HepG2 (cell line): ENCODE results near the gene PPP2R5C. TPM values are rescaled to one million over a fixed set of nuclear protein-coding genes. Genes with fewer than 3 reads are reported as not detected.
A peak's percentile ranks its signal among the peaks of the same experiment; 100 is the strongest.

Experiments
- CEBPB ChIP-seq: IDR thresholded peaks from 2 replicates; pipeline ENCODE4 v1.6.1; 2011; ENCODE audit warnings: low read depth, low read length, improper control_type of control experiment, borderline replicate concordance
- FOXA1 ChIP-seq, 2 experiments: fragments of 450-650 bp in 1 of 2; sonication (generic) in 1 of 2; formaldehyde crosslinking in 1 of 2; IDR thresholded peaks; 2 replicates each; pipeline versions ENCODE4 v1.4.0 to v1.6.1; 2016 to 2020; ENCODE audit warnings: missing genetic modification reagents in 1 of 2
- FOXK1 ChIP-seq: sonication (generic); formaldehyde crosslinking; IDR thresholded peaks from 2 replicates; pipeline ENCODE4 v1.4.0; 2020; ENCODE audit warnings: low read depth, missing genetic modification reagents, borderline replicate concordance
- FOXO1 ChIP-seq: sonication (generic); formaldehyde crosslinking; IDR thresholded peaks from 2 replicates; pipeline ENCODE4 v1.4.0; 2020; ENCODE audit warnings: missing genetic modification reagents
- IRF2 ChIP-seq: IDR thresholded peaks from 2 replicates; pipeline ENCODE4 v1.6.1; 2018; ENCODE audit warnings: missing genetic modification reagents, missing compliant biosample characterization
- KLF15 ChIP-seq: sonication (generic); formaldehyde crosslinking; IDR thresholded peaks from 2 replicates; pipeline ENCODE4 v1.8.1; 2023; ENCODE audit warnings: borderline replicate concordance, mild to moderate bottlenecking, inconsistent platforms, missing genetic modification reagents, mixed read lengths
- MED1 ChIP-seq: sonication (generic); formaldehyde crosslinking; IDR thresholded peaks from 2 replicates; pipeline ENCODE4 v1.4.0; 2020; ENCODE audit warnings: missing genetic modification reagents
- NR2C2 ChIP-seq: sonication (generic); formaldehyde crosslinking; IDR thresholded peaks from 2 replicates; pipeline ENCODE4 v1.4.0; 2020; ENCODE audit warnings: missing genetic modification reagents, mild to moderate bottlenecking, moderate library complexity, borderline replicate concordance
- RAD51 ChIP-seq: fragments of 450-650 bp; IDR thresholded peaks from 2 replicates; pipeline ENCODE4 v1.6.1; 2016; ENCODE audit warnings: borderline replicate concordance
- SCMH1 ChIP-seq: sonication (generic); formaldehyde crosslinking; IDR thresholded peaks from 2 replicates; pipeline ENCODE4 v1.9.0; 2021; ENCODE audit warnings: missing genetic modification reagents, mild to moderate bottlenecking, borderline replicate concordance
- SKI ChIP-seq: fragments of 450-650 bp; IDR thresholded peaks from one replicate; pipeline ENCODE4 v1.6.1; 2018; ENCODE audit warnings: mild to moderate bottlenecking; ENCODE audit not compliant: partially characterized antibody
- SMAD3 ChIP-seq: sonication (generic); formaldehyde crosslinking; IDR thresholded peaks from 2 replicates; pipeline ENCODE4 v1.4.0; 2020; ENCODE audit warnings: missing genetic modification reagents
- SYNCRIP ChIP-seq: fragments of 200-400 bp; formaldehyde crosslinking; IDR thresholded peaks from 2 replicates; pipeline ENCODE4 v1.6.1; 2018; ENCODE audit warnings: mild to moderate bottlenecking, low read depth, low read length; ENCODE audit not compliant: insufficient read depth
- ZNF234 ChIP-seq: sonication (generic); formaldehyde crosslinking; conservative IDR thresholded peaks from 2 replicates; pipeline ENCODE4 v1.5.1; 2020; ENCODE audit warnings: mild to moderate bottlenecking, missing genetic modification reagents
- ZNF556 ChIP-seq: sonication (generic); formaldehyde crosslinking; IDR thresholded peaks from 2 replicates; pipeline ENCODE4 v1.4.0; 2020; ENCODE audit warnings: mild to moderate bottlenecking, missing genetic modification reagents, borderline replicate concordance
- ZNF749 ChIP-seq: sonication (generic); formaldehyde crosslinking; IDR thresholded peaks from 2 replicates; pipeline ENCODE4 v1.8.0; 2022; ENCODE audit warnings: mild to moderate bottlenecking, missing genetic modification reagents, moderate library complexity, borderline replicate concordance
- polyA plus RNA-seq, 8 experiments: library from polyadenylated mRNA; depleted of rRNA in 3 of 8; stranded (reverse) in 7 of 8; unstranded in 1 of 8; fragments of >200 nt; fragmentation: Illumina TruSeq in 4 of 8; extraction: Trizol in 4 of 8; gene quantifications; 2 replicates each; pipeline versions ENCODE4 v1.2.1 to v1.2.3, GENCODE V29; 2011 to 2016; ENCODE audit warnings: low read depth in 4 of 8, missing spikeins in 1 of 8, mixed read lengths in 1 of 8; ENCODE audit not compliant: insufficient read depth in 1 of 8
- total RNA-seq, 5 experiments: library from RNA; depleted of rRNA; stranded (reverse); fragments of >200 nt; fragmentation: Illumina TruSeq; extraction: Trizol; gene quantifications; 2 replicates each; pipeline ENCODE4 v1.2.3, GENCODE V29; 2016; ENCODE audit warnings: low read depth in 1 of 5
- TF ChIP-seq, protein P1 (sequence below): sonication (generic); formaldehyde crosslinking; IDR thresholded peaks from 2 replicates; pipeline ENCODE4 v1.4.0; 2020; ENCODE audit warnings: missing genetic modification reagents
- TF ChIP-seq, protein P2 (sequence below): sonication (generic); formaldehyde crosslinking; IDR thresholded peaks from 2 replicates; pipeline ENCODE4 v1.4.0; 2020; ENCODE audit warnings: mild to moderate bottlenecking, missing genetic modification reagents
- TF ChIP-seq, protein P3 (sequence below), 2 experiments: fragments of 450-650 bp in 1 of 2; sonication (generic) in 1 of 2; formaldehyde crosslinking; IDR thresholded peaks; 2 replicates each; pipeline versions ENCODE4 v1.5.0 to v1.8.0; 2020 to 2022; ENCODE audit warnings: mild to moderate bottlenecking in 1 of 2, missing genetic modification reagents in 1 of 2

Gene PPP2R5C
- total and polyA plus RNA-seq, 2 of the 13 experiments (the other 11 are each of a cell fraction or from before 2014, with no cell fraction given), result 74.3 to 78.5 TPM

DNA sequence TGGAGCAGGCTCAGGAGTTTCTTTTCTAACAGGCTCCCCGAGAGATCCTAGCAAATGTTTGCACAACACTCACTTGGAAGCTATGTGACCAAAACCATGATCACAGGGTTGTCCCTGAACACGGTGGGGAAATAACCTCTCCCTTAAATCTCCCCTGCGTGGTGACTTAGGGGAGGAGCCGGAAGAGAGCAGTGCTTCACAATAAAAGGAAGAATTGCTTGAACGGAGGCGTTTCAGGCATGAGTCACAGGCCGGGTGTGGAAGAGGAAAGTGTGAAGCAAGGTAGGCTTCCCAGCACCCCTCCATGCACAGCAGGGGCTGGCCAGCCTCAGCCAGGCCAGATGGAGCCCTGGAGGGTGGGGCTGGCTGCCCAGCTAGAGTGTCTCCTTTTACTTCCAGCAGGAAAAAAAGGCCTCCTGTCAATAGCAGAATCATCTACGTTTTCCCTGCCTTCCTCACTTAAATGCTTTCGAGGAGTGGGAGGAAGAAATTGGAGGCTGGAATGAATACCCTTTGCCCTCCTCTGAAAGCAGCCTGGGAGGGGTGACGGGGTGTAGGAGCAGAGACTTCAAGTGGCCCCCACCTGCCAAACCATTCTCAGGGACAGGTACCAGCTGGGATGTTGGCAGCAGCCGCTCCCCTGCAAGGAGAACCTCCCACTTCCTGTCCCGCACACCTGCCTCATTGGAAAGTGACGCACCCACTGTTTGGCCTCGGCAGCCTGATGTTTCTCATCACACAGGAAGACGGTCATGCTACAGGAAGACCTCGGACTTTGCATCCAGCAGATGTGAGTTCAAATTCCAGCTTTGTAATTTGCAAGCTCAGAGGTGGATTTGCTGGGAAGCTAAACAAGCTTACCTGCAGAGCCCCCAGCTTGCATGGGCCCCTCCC lies 30.1 kb upstream of the PPP2R5C start (continued):
- TF ChIP-seq NR2C2 (CRISPR knock-in tag), result peak; percentile 13; the same call in 1 of the 2 replicates
- TF ChIP-seq FOXO1 (CRISPR knock-in tag), result peak; percentile 84; the same call in 1 of the 2 replicates
- TF ChIP-seq ZNF234 (CRISPR knock-in tag), result no peak
- no peak for TF ChIP-seq SMAD3 (CRISPR knock-in tag)
- TF ChIP-seq ZNF556 (CRISPR knock-in tag), result no peak
- TF ChIP-seq, protein P1, sequence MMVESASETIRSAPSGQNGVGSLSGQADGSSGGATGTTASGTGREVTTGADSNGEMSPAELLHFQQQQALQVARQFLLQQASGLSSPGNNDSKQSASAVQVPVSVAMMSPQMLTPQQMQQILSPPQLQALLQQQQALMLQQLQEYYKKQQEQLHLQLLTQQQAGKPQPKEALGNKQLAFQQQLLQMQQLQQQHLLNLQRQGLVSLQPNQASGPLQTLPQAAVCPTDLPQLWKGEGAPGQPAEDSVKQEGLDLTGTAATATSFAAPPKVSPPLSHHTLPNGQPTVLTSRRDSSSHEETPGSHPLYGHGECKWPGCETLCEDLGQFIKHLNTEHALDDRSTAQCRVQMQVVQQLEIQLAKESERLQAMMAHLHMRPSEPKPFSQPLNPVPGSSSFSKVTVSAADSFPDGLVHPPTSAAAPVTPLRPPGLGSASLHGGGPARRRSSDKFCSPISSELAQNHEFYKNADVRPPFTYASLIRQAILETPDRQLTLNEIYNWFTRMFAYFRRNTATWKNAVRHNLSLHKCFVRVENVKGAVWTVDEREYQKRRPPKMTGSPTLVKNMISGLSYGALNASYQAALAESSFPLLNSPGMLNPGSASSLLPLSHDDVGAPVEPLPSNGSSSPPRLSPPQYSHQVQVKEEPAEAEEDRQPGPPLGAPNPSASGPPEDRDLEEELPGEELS (CRISPR knock-in tag), result peak; percentile 50
- TF ChIP-seq, protein P2, sequence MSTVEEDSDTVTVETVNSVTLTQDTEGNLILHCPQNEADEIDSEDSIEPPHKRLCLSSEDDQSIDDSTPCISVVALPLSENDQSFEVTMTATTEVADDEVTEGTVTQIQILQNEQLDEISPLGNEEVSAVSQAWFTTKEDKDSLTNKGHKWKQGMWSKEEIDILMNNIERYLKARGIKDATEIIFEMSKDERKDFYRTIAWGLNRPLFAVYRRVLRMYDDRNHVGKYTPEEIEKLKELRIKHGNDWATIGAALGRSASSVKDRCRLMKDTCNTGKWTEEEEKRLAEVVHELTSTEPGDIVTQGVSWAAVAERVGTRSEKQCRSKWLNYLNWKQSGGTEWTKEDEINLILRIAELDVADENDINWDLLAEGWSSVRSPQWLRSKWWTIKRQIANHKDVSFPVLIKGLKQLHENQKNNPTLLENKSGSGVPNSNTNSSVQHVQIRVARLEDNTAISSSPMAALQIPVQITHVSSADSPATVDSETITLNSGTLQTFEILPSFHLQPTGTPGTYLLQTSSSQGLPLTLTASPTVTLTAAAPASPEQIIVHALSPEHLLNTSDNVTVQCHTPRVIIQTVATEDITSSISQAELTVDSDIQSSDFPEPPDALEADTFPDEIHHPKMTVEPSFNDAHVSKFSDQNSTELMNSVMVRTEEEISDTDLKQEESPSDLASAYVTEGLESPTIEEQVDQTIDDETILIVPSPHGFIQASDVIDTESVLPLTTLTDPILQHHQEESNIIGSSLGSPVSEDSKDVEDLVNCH (CRISPR knock-in tag), result no peak
- no peak for TF ChIP-seq SCMH1 (CRISPR knock-in tag)
- no peak for TF ChIP-seq RAD51
- TF ChIP-seq MED1 (CRISPR knock-in tag), result peak; percentile 92
- TF ChIP-seq, protein P3, sequence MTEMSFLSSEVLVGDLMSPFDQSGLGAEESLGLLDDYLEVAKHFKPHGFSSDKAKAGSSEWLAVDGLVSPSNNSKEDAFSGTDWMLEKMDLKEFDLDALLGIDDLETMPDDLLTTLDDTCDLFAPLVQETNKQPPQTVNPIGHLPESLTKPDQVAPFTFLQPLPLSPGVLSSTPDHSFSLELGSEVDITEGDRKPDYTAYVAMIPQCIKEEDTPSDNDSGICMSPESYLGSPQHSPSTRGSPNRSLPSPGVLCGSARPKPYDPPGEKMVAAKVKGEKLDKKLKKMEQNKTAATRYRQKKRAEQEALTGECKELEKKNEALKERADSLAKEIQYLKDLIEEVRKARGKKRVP (CRISPR knock-in tag; IDR thresholded peaks at IDR 0.05), result peak in 1 of 2 experiments; percentile 63; a peak in 2 of 4 replicates
- peak; percentile 54; the same call in 1 of the 2 replicates for TF ChIP-seq CEBPB
- TF ChIP-seq IRF2 (CRISPR knock-in tag), result peak; percentile 74; the same call in 1 of the 2 replicates
- TF ChIP-seq FOXK1 (CRISPR knock-in tag), result peak; percentile 42; the same call in 1 of the 2 replicates
- TF ChIP-seq SKI, result peak; percentile 40
- no peak for TF ChIP-seq SYNCRIP
- TF ChIP-seq FOXA1 (IDR thresholded peaks at IDR 0.05), result no peak
- TF ChIP-seq FOXA1 (CRISPR knock-in tag; IDR thresholded peaks at IDR 0.05), result peak; percentile 7; the same call in 1 of the 2 replicates
- 0 out of 2 replicates have a peak, but pooled peaks have one; percentile 31 for TF ChIP-seq ZNF749
- no peak for TF ChIP-seq KLF15 (CRISPR knock-in tag)
